SU-DHL-6 (cell line): ENCODE measurements around the gene SLC7A7.

Experiments
- EZH2phosphoT487 ChIP-seq: fragments of 200-600 bp; sonication (generic), shearing (Covaris generic); conservative IDR thresholded peaks from 2 replicates; pipeline ENCODE4 v1.6.1; 2018; ENCODE audit warnings: mild to moderate bottlenecking, antibody characterized with exemption, low read length, moderate library complexity, mixed read lengths
- TF ChIP-seq, protein P1 (sequence below): fragments of 200-600 bp; sonication (generic); IDR thresholded peaks from one replicate; pipeline ENCODE4 v1.5.1; 2017; ENCODE audit warnings: antibody characterized with exemption, mild to moderate bottlenecking, low read length, moderate library complexity; ENCODE audit not compliant: insufficient read depth, poor library complexity, severe bottlenecking

DNA sequence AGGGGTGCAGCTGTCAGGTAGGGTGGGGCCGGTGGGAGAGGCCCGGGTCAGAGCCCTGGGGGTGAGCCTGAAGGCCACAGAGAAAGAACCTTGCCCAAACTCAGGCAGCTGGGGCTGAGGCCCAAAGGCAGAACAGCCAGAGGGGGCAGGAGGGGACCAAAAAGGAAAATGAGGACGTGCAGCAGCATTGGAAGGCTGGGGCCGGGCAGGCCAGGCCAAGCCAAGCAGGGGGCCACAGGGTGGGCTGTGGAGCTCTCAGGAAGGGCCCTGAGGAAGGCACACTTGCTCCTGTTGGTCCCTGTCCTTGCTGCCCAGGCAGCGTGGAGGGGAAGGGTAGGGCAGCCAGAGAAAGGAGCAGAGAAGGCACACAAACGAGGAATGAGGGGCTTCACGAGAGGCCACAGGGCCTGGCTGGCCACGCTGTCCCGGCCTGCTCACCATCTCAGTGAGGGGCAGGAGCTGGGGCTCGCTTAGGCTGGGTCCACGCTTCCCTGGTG, 31.6 kb upstream of the SLC7A7 start:
- TF ChIP-seq, protein P1, sequence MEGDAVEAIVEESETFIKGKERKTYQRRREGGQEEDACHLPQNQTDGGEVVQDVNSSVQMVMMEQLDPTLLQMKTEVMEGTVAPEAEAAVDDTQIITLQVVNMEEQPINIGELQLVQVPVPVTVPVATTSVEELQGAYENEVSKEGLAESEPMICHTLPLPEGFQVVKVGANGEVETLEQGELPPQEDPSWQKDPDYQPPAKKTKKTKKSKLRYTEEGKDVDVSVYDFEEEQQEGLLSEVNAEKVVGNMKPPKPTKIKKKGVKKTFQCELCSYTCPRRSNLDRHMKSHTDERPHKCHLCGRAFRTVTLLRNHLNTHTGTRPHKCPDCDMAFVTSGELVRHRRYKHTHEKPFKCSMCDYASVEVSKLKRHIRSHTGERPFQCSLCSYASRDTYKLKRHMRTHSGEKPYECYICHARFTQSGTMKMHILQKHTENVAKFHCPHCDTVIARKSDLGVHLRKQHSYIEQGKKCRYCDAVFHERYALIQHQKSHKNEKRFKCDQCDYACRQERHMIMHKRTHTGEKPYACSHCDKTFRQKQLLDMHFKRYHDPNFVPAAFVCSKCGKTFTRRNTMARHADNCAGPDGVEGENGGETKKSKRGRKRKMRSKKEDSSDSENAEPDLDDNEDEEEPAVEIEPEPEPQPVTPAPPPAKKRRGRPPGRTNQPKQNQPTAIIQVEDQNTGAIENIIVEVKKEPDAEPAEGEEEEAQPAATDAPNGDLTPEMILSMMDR, result no peak
- no peak for TF ChIP-seq EZH2phosphoT487
